Renal pelvis (tissue), 4 donors: ENCODE results near the gene EHMT1. TPM values are rescaled to one million over a fixed set of nuclear protein-coding genes. Genes with fewer than 3 reads are reported as not detected.
"Not testable (repeated sequence)": the region's sequence is repeated elsewhere in the genome, so short reads cannot be mapped to it uniquely, and the experiment has no call there.

Experiments
- DNase-seq: peaks from one replicate; pipeline ENCODE4 v3.0.0-alpha.2; 2013
- polyA plus RNA-seq, 3 donors: library from polyadenylated mRNA; unstranded; fragments of 120-200 nt; gene quantifications; one replicate each; pipeline ENCODE4 v1.2.1, GENCODE V29; 2013; ENCODE audit not compliant: insufficient read length in 3 of 3

EHMT1 gene
- polyA plus RNA-seq, 3 donors, result 80.4 to 83.4 (median 82.8) TPM

GRCh38 chr9:137883977-137884376 lies 265.2 kb downstream of the EHMT1 start:
- DNase-seq, result not testable (repeated sequence)

- DNase-seq, result not testable (repeated sequence)
Measured at GRCh38 chr9:137884547-137884946, 265.7 kb downstream of the EHMT1 start.

- DNase-seq, result not testable (repeated sequence)
Measured at GRCh38 chr9:137885121-137885520, 266.3 kb downstream of the EHMT1 start.

Other genes starting within 250 kb of the EHMT1 start
- gene EXD3, start 195.8 kb upstream of the EHMT1 start, polyA plus RNA-seq, result 10 to 100 TPM; 16.0 to 25.3 (median 25.2) TPM
- gene NOXA1, start 195.6 kb upstream of the EHMT1 start, polyA plus RNA-seq, result 10 to 100 TPM in 2 of 3 donors, 1 to 10 TPM in 1; 6.7 to 12.3 (median 10.7) TPM
- 1 to 10 TPM in 1 of 3 donors, under 1 TPM in 2; 0.61 to 1.0 (median 0.86) TPM for gene ENTPD8, start 177.6 kb upstream of the EHMT1 start, polyA plus RNA-seq
- 10 to 100 TPM; 45.9 to 55.4 (median 50.4) TPM for gene NSMF, start 159.7 kb upstream of the EHMT1 start, polyA plus RNA-seq
- gene PNPLA7, start 68.6 kb upstream of the EHMT1 start, polyA plus RNA-seq, result 1 to 10 TPM; 2.0 to 4.0 (median 3.1) TPM
- gene MRPL41, start 67.1 kb upstream of the EHMT1 start, polyA plus RNA-seq, result 10 to 100 TPM; 20.0 to 28.7 (median 28.5) TPM
- 10 to 100 TPM; 44.2 to 62.7 (median 57.8) TPM for gene DPH7, start 40.1 kb upstream of the EHMT1 start, polyA plus RNA-seq
- gene ZMYND19, start 28.5 kb upstream of the EHMT1 start, polyA plus RNA-seq, result 10 to 100 TPM; 21.0 to 24.2 (median 23.6) TPM
- gene ARRDC1, start 13.3 kb upstream of the EHMT1 start, polyA plus RNA-seq, result 10 to 100 TPM; 35.1 to 39.7 (median 37.5) TPM